GM12878 (cell line): Measurements from ENCODE around the gene ITPKB. TPM values are rescaled to one million over a fixed set of nuclear protein-coding genes. Genes with fewer than 3 reads are reported as not detected.

Source experiments
- ATAC-seq: fragments of 200-7000 bp; cut with Tn5 transposase; 3 replicates; pipeline ENCODE4 v1.9.1; 2020; ENCODE audit warnings: mild to moderate bottlenecking, moderate library complexity
- BruUV-seq: library from RNA; stranded (reverse); fragments of 400-500 nt; replicated peaks from 2 replicates; lab custom pipeline; 2021; lab: Mats Ljungman, UMichigan
- CTCF ChIA-PET: fragments of 300-600 bp; sonication (Branson Sonifier 250); formaldehyde crosslinking; extraction: SDS; loops from one replicate; lab custom pipeline; 2021; ENCODE audit warnings: inconsistent platforms; lab: Yijun Ruan, JAX
- POLR2A ChIA-PET: fragments of 350-600 bp; formaldehyde crosslinking; extraction: SDS; loops from one replicate; lab custom pipeline; 2021; ENCODE audit warnings: inconsistent platforms; lab: Charles Lee
- RAD21 ChIA-PET: fragments of 300-600 bp; sonication (Branson Sonifier 250); formaldehyde crosslinking; loops from one replicate; lab custom pipeline; 2023; ENCODE audit warnings: antibody characterized with exemption; ENCODE audit not compliant: unreplicated experiment; lab: Charles Lee
- SMC1A ChIA-PET: fragments of 300-600 bp; sonication (Branson Sonifier 250); formaldehyde crosslinking; loops from one replicate; lab custom pipeline; 2023; ENCODE audit not compliant: unreplicated experiment, uncharacterized antibody; lab: Charles Lee
- DNase-seq: peaks from one replicate; pipeline ENCODE4 v3.0.0-alpha.2; 2011; ENCODE audit warnings: low read depth, low spot score
- FAIRE-seq: peaks from 3 replicates; lab custom pipeline; 2011; peaks lifted over from hg19 to GRCh38; lab: Jason Lieb, UNC
- H2AFZ ChIP-seq: 2 replicates; pipeline ENCODE4 v1.6.0; 2011; ENCODE audit warnings: low read depth, low read length, control low read depth; ENCODE audit not compliant: control insufficient read depth
- H3K27ac ChIP-seq: 2 replicates; pipeline ENCODE4 v1.5.1; 2011; ENCODE audit warnings: control low read depth; ENCODE audit not compliant: control insufficient read depth, insufficient read depth
- H3K27me3 ChIP-seq, 2 experiments: replicated peaks in 1 of 2; 2 replicates each; pipeline versions ENCODE4 v1.6.0 to v1.6.1; 2011; ENCODE audit warnings: low read length in 1 of 2; ENCODE audit not compliant: control insufficient read depth in 2 of 2, insufficient read depth in 2 of 2
- H3K36me3 ChIP-seq, 2 experiments: 2 replicates each; pipeline ENCODE4 v1.5.1; 2011; ENCODE audit warnings: low read length in 1 of 2; ENCODE audit not compliant: control insufficient read depth in 2 of 2, insufficient read depth in 2 of 2
- H3K4me1 ChIP-seq: 2 replicates; pipeline ENCODE4 v1.6.1; 2011; ENCODE audit warnings: mild to moderate bottlenecking, low read length, moderate library complexity, mixed read lengths; ENCODE audit not compliant: control insufficient read depth, insufficient read depth
- H3K4me2 ChIP-seq: 2 replicates; pipeline ENCODE4 v1.6.0; 2011; ENCODE audit warnings: control low read depth; ENCODE audit not compliant: control insufficient read depth, insufficient read depth
- H3K4me3 ChIP-seq: fragments of 200-600 bp; sonication (generic); 2 replicates; pipeline ENCODE4 v1.5.1; 2016
- H3K79me2 ChIP-seq: 2 replicates; pipeline ENCODE4 v1.6.0; 2011; ENCODE audit warnings: low read length; ENCODE audit not compliant: control insufficient read depth, insufficient read depth
- H3K9ac ChIP-seq: 2 replicates; pipeline ENCODE4 v1.8.0; 2011; ENCODE audit warnings: low read length, control low read depth, mixed read lengths; ENCODE audit not compliant: control insufficient read depth, insufficient read depth
- H3K9me3 ChIP-seq: replicated peaks from 3 replicates; pipeline ENCODE4 v1.5.1; 2011; ENCODE audit warnings: mild to moderate bottlenecking, low read length; ENCODE audit not compliant: control insufficient read depth, insufficient read depth
- H4K20me1 ChIP-seq: 2 replicates; pipeline ENCODE4 v1.6.0; 2011; ENCODE audit not compliant: control insufficient read depth, insufficient read depth
- CHD4 ChIP-seq: fragments of 200-600 bp; sonication (generic); IDR thresholded peaks from 2 replicates; pipeline ENCODE4 v1.6.1; 2016; ENCODE audit warnings: mild to moderate bottlenecking
- EGR1 ChIP-seq, 2 experiments: IDR thresholded peaks; 1 replicate in 1 of 2; 2 replicates in 1 of 2; pipeline ENCODE4 v1.6.1; 2011 to 2012; ENCODE audit warnings: low read depth in 2 of 2, low read length in 2 of 2, borderline replicate concordance in 1 of 2, mild to moderate bottlenecking in 1 of 2, moderate library complexity in 1 of 2
- FOS ChIP-seq: IDR thresholded peaks from 3 replicates; pipeline ENCODE4 v1.6.1; 2011; ENCODE audit warnings: borderline replicate concordance; ENCODE audit not compliant: insufficient read length; ENCODE audit errors: extremely low read depth
- HDGF ChIP-seq: fragments of 450-650 bp; IDR thresholded peaks from 2 replicates; pipeline ENCODE4 v1.6.1; 2016; ENCODE audit warnings: antibody characterized with exemption
- HSF1 ChIP-seq: fragments of 150-350 bp; IDR thresholded peaks from 2 replicates; pipeline ENCODE4 v1.6.1; 2014; ENCODE audit warnings: mild to moderate bottlenecking, low read depth, low read length
- IKZF1 ChIP-seq: fragments of 450-650 bp; conservative IDR thresholded peaks from 2 replicates; pipeline ENCODE4 v1.6.1; 2017; ENCODE audit warnings: antibody characterized with exemption, mild to moderate bottlenecking
- IRF3 ChIP-seq: fragments of 450-650 bp; IDR thresholded peaks from 2 replicates; pipeline ENCODE4 v1.6.1; 2014; ENCODE audit warnings: mild to moderate bottlenecking
- IRF4 ChIP-seq: IDR thresholded peaks from 2 replicates; pipeline ENCODE4 v1.6.1; 2011; ENCODE audit warnings: low read depth, low read length
- LARP7 ChIP-seq: fragments of 450-650 bp; IDR thresholded peaks from 2 replicates; pipeline ENCODE4 v1.6.1; 2017; ENCODE audit warnings: mild to moderate bottlenecking
- POLR2AphosphoS2 ChIP-seq: IDR thresholded peaks from 2 replicates; pipeline ENCODE4 v1.6.1; 2011; ENCODE audit warnings: low read depth, mild to moderate bottlenecking, low read length, improper control_type of control experiment, moderate library complexity
- REST ChIP-seq: IDR thresholded peaks from 2 replicates; pipeline ENCODE4 v1.6.1; 2012; ENCODE audit warnings: mild to moderate bottlenecking, low read depth, low read length
- RFX5 ChIP-seq: IDR thresholded peaks from 2 replicates; pipeline ENCODE4 v1.6.1; 2011; ENCODE audit warnings: low read depth, low read length, improper control_type of control experiment
- SIX5 ChIP-seq: IDR thresholded peaks from 2 replicates; pipeline ENCODE4 v1.6.1; 2011; ENCODE audit warnings: mild to moderate bottlenecking, low read depth, low read length, moderate library complexity; ENCODE audit not compliant: severe bottlenecking
- ZBED1 ChIP-seq: IDR thresholded peaks from 2 replicates; pipeline ENCODE4 v1.6.1; 2016; ENCODE audit warnings: borderline replicate concordance
- ZNF384 ChIP-seq: IDR thresholded peaks from 2 replicates; pipeline ENCODE4 v1.6.1; 2012; ENCODE audit warnings: low read depth, mild to moderate bottlenecking, low read length, improper control_type of control experiment, borderline replicate concordance
- WGBS: methylation state at CpG from one replicate; pipeline ENCODE4 v1.1.6; 2016; ENCODE audit warnings: low lambda C conversion rate; ENCODE audit not compliant: insufficient replicate concordance, insufficient coverage; ENCODE audit errors: missing lambda C conversion rate; 5-methylcytosine and 5-hydroxymethylcytosine counted together
- in situ Hi-C: fragments of 300-500 bp; cut with MboI; formaldehyde crosslinking; loops from 9 replicates; pipeline ENCODE4 v1.14.3; 2018; ENCODE audit warnings: mixed read lengths
- intact Hi-C: fragments of 100-400 bp; cut with micrococcal nuclease; formaldehyde crosslinking; loops from one replicate; pipeline ENCODE4 v1.14.2; 2022; ENCODE audit not compliant: unreplicated experiment
- polyA plus RNA-seq, 11 experiments: library from polyadenylated mRNA; depleted of rRNA in 4 of 11; unstranded in 6 of 11; stranded (reverse) in 5 of 11; fragments of >200 nt; fragmentation: Nextera tagmentation in 4 of 11; fragmentation: Illumina TruSeq in 1 of 11; extraction: Ambion mirVana in 4 of 11; extraction: Trizol in 1 of 11; gene quantifications; 1 replicate in 1 of 11; 2 replicates in 10 of 11; pipeline versions ENCODE4 v1.2.1 to v1.2.3, GENCODE V29; 2011 to 2016; ENCODE audit warnings: inconsistent platforms in 2 of 11, missing spikeins in 2 of 11, low read depth in 1 of 11
- total RNA-seq, 4 experiments: library from RNA; depleted of rRNA in 3 of 4; stranded (reverse); fragments of >200 nt in 3 of 4; fragmentation: Illumina TruSeq in 1 of 4; extraction: Trizol in 1 of 4; gene quantifications; 2 replicates each; pipeline versions ENCODE4 v1.2.1 to v1.2.3, GENCODE V29; 2013 to 2021
- TF ChIP-seq, protein P1 (sequence below): fragments of 450-650 bp; IDR thresholded peaks from 2 replicates; pipeline ENCODE4 v1.6.1; 2018; ENCODE audit warnings: borderline replicate concordance, mild to moderate bottlenecking; ENCODE audit not compliant: partially characterized antibody

ITPKB gene
- total and polyA plus RNA-seq, 10 of the 15 experiments (the other 5 are each of a cell fraction or from before 2014, with no cell fraction given), result 1.3 to 38.7 (median 12.9) TPM

GRCh38 chr1:226643177-226643576 is 95.9 kb downstream of the ITPKB start:
- Histone ChIP-seq H3K27me3 (no peaks in the 10 kb centered on the region), H3K27ac (peak overlapping the region; percentile 64), H3K4me2 (peak overlapping the region; percentile 72; the same call in 1 of the 2 replicates), H3K4me3 (no peak overlapping the region), H2AFZ (no peak overlapping the region), H3K9me3 (no peaks in the 10 kb centered on the region), H4K20me1 (no peaks in the 10 kb centered on the region), H3K36me3 (peaks cover 12 to 39% of the 10 kb centered on the region in 2 experiments; a peak in 3 of 4 replicates), H3K9ac (peak overlapping the region; percentile 24; the same call in 1 of the 2 replicates), H3K79me2 (no peaks in the 10 kb centered on the region; the same call in 1 of the 2 replicates), H3K4me1 (peaks cover 27% of the 10 kb centered on the region)
- in situ Hi-C loops, result no loop called here
- DNase-seq (peak; percentile 33), ATAC-seq (peak; percentile 79), FAIRE-seq (peak; percentile 47)
- CTCF ChIA-PET, result interaction anchor here (0.9 to 4.1 kb wide), 16 partner anchors 10 to 185 kb away, joined by 3 to 27 read pairs (median 6); partner anchors contain the start of gene ITPKB
- intact Hi-C loops, result no loop called here
- RAD21 ChIA-PET, result interaction anchor here (1.1 to 3.5 kb wide), 14 partner anchors 8 to 269 kb away, joined by 3 to 26 read pairs (median 9); partner anchors contain the start of gene ITPKB
- POLR2A ChIA-PET, result interaction anchor here (1.4 to 2.7 kb wide), 3 partner anchors 10 to 52 kb away, joined by 5 to 14 read pairs (median 12); no protein-coding TSS in a partner anchor
- BruUV-seq, result no TSS peak
- WGBS, result 17% methylated on average over 5 of the region's 9 CpGs
- SMC1A ChIA-PET, result interaction anchor here (0.8 to 4.0 kb wide), 10 partner anchors 9 to 239 kb away, joined by 3 to 18 read pairs (median 4); no protein-coding TSS in a partner anchor
- TF ChIP-seq POLR2AphosphoS2 (no peak), IRF3 (no peak), CHD4 (no peak), SIX5 (no peak), ZNF384 (no peak), ZBED1 (no peak), IRF4 (no peak), RFX5 (no peak), HDGF (peak; percentile 44; the same call in 1 of the 2 replicates), REST (no peak), EGR1 (IDR thresholded peaks at IDR 0.05; ENCODE audit: borderline replicate concordance in 1 of 2, low read depth in 2 of 2, low read length in 2 of 2) (peak; percentile 16 to 92), IKZF1 (peak; percentile 76), FOS (no peak), HSF1 (no peak), LARP7 (peak; percentile 21; the same call in 1 of the 2 replicates)
- TF ChIP-seq, protein P1, sequence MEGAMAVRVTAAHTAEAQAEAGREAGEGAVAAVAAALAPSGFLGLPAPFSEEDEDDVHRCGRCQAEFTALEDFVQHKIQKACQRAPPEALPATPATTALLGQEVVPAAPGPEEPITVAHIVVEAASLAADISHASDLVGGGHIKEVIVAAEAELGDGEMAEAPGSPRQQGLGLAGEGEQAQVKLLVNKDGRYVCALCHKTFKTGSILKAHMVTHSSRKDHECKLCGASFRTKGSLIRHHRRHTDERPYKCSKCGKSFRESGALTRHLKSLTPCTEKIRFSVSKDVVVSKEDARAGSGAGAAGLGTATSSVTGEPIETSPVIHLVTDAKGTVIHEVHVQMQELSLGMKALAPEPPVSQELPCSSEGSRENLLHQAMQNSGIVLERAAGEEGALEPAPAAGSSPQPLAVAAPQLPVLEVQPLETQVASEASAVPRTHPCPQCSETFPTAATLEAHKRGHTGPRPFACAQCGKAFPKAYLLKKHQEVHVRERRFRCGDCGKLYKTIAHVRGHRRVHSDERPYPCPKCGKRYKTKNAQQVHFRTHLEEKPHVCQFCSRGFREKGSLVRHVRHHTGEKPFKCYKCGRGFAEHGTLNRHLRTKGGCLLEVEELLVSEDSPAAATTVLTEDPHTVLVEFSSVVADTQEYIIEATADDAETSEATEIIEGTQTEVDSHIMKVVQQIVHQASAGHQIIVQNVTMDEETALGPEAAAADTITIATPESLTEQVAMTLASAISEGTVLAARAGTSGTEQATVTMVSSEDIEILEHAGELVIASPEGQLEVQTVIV, result no peak
